ENCODE measurements around the gene ZSWIM1.

- TF ChIP-seq POLR2A (IDR thresholded peaks at IDR 0.05; ENCODE audit: low read length) (no peak), GATA1 (IDR thresholded peaks at IDR 0.05; ENCODE audit: low read depth, low read length) (no peak)
Measured at GRCh38 chr20:45904583-45905504, 23.8 kb downstream of the ZSWIM1 start.
